HL-60/S4 treated with phorbol 12-myristate 13-acetate at 8.2 ng/mL for 4 days and 3 days (cell line): ENCODE measurements around the gene SERPINB10.

Experiments used
- in situ Hi-C: fragments of 300-500 bp; cut with MboI; formaldehyde crosslinking; loops from 2 replicates; pipeline ENCODE4 v1.15.0; 2022; ENCODE audit warnings: low sequenced_read_pairs

Gene SERPINB10

DNA sequence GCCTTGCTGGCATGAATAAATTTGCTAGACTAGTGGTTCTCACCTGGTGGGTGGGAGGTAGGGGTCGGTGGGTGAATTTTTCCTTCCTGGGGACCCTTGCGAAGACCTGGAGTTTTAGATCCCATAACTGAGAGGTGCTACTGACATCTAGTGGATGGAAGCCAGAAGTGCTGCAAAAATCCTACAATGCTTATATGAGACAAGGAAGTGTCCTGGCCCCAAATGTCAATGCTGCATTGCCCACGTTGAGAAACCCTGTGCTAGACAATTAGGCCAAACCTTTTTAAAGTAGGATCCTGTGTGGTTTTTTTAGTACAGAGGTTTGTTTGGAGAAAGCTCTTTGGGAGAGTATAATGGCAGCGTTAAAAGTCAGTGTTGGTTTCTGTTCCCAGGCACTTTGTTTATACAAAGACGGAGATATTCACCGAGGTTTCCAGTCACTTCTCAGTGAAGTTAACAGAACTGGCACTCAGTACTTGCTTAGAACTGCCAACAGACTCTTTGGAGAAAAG is 71.7 kb downstream of the SERPINB10 start:
- in situ Hi-C loops: no loop called here

DNA sequence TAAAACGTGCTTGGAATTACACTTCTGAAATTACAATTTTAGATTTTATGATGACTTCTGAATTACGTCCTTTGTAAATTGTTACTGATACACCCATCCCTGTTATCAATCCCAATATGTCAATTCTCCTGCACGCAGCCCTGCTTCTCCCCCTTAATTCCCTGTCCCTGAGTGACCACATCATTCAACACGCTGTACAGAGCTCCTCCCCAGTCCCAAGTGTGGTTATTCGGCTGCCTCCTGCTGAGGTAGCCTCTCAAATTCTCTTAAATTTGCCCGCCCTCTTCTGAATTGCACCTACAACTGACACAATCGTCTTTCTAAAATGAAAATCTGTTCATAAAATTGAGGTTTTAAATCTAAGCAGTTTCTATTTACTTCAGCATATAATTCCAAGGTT is 72.3 kb downstream of the SERPINB10 start:
- in situ Hi-C loops: no loop called here

DNA sequence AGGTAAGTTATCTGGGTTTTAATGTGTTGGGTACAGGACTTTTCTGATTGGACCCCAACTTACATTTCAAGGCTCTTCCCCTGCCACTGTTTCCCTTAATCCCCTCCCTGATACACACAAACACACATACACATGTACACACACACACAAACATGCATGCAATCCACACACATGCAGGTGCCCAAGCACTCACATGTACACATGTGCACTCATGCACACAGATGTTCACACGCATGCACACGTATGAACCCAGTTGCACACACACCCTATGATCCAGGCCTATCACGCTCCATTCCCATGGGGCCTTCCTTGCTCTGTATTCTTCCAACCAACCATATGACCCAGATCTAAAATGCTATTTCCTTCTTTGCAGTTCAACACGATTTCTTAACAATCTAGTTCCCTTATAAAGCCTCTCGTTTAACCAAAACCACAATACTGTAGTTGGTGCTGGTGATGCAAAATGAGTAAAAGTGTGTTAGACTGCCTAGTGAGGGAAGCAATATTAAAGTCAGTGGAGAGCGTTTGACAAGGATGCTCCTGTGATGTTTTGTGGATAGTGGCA is 73.2 kb downstream of the SERPINB10 start:
- in situ Hi-C loops: no loop called here

DNA sequence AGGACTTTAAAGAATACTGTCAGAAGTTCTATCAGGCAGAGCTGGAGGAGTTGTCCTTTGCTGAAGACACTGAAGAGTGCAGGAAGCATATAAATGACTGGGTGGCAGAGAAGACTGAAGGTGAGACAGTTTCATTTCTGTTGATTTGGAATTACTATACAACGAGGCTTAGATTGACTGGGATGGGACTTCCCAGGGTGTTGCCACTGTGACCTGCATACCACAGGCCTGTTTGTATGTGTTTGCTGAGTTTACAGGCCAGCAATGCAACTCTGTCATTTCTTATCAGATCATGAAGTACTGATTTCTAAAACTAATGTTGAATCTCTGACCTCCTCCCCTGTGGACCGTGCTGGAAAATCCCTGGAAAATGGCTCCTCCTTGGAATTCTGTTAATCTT is 74.0 kb downstream of the SERPINB10 start:
- in situ Hi-C loops: no loop called here

DNA sequence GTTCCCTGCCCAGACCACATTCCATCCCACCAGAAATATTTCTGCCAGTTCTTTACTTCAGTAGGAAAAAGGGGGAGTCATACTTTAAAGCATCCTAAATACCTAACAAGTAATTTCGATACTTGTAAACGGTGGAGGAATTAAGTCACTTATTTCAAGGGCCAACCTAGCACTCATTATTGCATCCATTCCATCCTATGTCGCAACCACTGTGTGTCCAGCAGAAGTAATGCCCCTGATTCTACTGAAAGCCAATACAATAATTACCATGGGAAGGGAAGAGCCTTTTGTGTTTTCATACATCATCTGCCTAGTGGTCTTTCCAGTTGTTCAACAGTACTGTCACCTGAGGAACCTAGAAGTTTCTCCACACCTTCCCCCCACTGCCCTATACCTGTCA is 74.6 kb downstream of the SERPINB10 start:
- in situ Hi-C loops: no loop called here
